ENCODE results near the gene ZNF598. TPM values are rescaled to one million over a fixed set of nuclear protein-coding genes. Genes with fewer than 3 reads are reported as not detected.

The ZNF598 gene
- total and polyA plus RNA-seq, 4 donors, result 2.7 to 28.4 (median 16.2) TPM

DNA sequence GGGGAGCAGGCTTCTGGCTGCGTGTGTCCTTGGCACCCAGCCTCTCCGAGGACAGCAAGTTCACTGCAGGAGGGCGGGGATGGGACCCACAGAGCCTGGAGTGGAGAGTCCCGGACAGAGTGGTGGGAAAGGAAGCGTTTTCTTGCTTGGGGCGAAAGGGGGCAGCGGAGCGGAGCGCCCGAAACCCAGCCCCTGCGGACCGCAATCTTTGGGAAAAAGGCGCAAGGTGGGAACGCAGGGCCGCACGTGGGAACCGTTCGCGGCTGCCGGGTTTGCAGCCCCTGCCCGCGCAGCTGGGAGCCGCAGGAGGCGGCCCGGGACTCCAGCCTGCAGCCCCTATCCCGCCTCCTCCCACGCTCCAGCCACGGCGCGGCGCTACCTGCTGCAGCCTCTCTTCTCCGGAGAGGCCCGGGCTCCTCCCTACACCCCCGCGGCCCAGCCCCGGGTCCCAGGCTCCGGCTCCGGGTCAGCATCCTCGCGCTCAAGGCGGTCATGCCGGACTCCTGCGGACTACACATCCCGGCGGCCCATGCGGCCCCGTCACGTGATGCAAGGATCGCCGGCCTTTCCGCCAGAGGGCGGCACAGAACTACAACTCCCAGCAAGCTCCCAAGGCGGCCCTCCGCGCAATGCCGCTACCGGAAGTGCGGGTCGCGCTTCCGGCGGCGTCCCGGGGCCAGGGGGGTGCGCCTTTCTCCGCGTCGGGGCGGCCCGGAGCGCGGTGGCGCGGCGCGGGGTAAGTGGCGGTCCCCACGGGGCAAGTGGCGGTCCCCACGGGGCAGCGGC is 37.9 kb upstream of the ZNF598 start, which contains the start of the genes NTHL1 and TSC2:
Gene NTHL1 (minus strand): TSS at position 505 of the 786 bp plus-strand sequence. CDS start 11 bp downstream, at position 494.
Gene TSC2 (plus strand): TSS at position 656 of the 786 bp plus-strand sequence. CDS start 631 bp downstream, outside the sequence.
- TF ChIP-seq RXRA (IDR thresholded peaks at IDR 0.05) (peak; percentile 59 to 70), RAD21 (IDR thresholded peaks at IDR 0.05) (peak in 1 of 2 donors; percentile 23), TAF1 (conservative IDR thresholded peaks at IDR 0.05) (no peak), YY1 (IDR thresholded peaks at IDR 0.05) (peak; percentile 89), JUND (IDR thresholded peaks at IDR 0.05) (no peak), GABPA (IDR thresholded peaks at IDR 0.05 in 1 of 2, conservative IDR thresholded peaks at IDR 0.05 in 1 of 2) (peak; percentile 81 to 94), SP1 (IDR thresholded peaks at IDR 0.05) (no peak), HNF4G (IDR thresholded peaks at IDR 0.05) (no peak), FOXA1 (IDR thresholded peaks at IDR 0.05) (no peak), HNF4A (conservative IDR thresholded peaks at IDR 0.05) (no peak)
- TF ChIP-seq, protein P1, sequence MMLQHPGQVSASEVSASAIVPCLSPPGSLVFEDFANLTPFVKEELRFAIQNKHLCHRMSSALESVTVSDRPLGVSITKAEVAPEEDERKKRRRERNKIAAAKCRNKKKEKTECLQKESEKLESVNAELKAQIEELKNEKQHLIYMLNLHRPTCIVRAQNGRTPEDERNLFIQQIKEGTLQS (IDR thresholded peaks at IDR 0.05), result no peak
- TF ChIP-seq, protein P2, sequence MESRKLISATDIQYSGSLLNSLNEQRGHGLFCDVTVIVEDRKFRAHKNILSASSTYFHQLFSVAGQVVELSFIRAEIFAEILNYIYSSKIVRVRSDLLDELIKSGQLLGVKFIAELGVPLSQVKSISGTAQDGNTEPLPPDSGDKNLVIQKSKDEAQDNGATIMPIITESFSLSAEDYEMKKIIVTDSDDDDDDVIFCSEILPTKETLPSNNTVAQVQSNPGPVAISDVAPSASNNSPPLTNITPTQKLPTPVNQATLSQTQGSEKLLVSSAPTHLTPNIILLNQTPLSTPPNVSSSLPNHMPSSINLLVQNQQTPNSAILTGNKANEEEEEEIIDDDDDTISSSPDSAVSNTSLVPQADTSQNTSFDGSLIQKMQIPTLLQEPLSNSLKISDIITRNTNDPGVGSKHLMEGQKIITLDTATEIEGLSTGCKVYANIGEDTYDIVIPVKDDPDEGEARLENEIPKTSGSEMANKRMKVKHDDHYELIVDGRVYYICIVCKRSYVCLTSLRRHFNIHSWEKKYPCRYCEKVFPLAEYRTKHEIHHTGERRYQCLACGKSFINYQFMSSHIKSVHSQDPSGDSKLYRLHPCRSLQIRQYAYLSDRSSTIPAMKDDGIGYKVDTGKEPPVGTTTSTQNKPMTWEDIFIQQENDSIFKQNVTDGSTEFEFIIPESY (IDR thresholded peaks at IDR 0.05), result no peak
- TF ChIP-seq, protein P3, sequence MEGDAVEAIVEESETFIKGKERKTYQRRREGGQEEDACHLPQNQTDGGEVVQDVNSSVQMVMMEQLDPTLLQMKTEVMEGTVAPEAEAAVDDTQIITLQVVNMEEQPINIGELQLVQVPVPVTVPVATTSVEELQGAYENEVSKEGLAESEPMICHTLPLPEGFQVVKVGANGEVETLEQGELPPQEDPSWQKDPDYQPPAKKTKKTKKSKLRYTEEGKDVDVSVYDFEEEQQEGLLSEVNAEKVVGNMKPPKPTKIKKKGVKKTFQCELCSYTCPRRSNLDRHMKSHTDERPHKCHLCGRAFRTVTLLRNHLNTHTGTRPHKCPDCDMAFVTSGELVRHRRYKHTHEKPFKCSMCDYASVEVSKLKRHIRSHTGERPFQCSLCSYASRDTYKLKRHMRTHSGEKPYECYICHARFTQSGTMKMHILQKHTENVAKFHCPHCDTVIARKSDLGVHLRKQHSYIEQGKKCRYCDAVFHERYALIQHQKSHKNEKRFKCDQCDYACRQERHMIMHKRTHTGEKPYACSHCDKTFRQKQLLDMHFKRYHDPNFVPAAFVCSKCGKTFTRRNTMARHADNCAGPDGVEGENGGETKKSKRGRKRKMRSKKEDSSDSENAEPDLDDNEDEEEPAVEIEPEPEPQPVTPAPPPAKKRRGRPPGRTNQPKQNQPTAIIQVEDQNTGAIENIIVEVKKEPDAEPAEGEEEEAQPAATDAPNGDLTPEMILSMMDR (IDR thresholded peaks at IDR 0.05; ENCODE audit: low read depth, low read length, missing input control), result peak; percentile 23

DNA sequence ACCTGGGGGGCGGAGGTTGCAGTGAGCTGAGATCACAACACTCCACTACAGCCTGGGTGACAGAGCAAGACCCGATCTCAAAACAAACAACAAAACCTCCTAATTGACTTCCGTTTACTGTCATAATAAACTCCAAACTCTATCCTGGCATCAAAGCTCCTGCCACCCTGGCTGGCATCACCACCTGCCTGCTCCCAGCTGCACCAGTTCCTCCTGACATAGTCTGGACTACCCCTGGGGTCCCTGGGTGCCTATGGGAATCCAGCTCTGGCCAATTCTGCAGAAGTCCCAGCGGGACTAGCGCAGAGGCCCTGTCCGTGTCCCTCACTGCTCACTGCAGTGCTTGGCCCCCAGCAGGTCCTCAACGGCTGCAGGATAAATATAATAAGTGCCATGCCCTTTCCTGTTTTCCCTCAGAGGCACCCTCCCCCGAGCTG is 37.3 kb upstream of the ZNF598 start:
- peak overlapping the region; percentile 65 to 97 (median 89) for H3K4me3 ChIP-seq (ENCODE audit: low read depth in 1 of 3, low read length in 3 of 3)
- peak overlapping the region; percentile 40 to 65 for H3K9ac ChIP-seq (ENCODE audit: low read depth in 1 of 2, low read length in 2 of 2)
- no peaks in the 10 kb centered on the region for H3K9me3 ChIP-seq (ENCODE audit: control insufficient read depth in 4 of 4, low read length in 3 of 4)
- no peaks in the 10 kb centered on the region for H3K27me3 ChIP-seq (ENCODE audit: control insufficient read depth in 4 of 4, insufficient read depth in 4 of 4, low read length in 3 of 4)
- H3K36me3 ChIP-seq (ENCODE audit: control insufficient read depth in 4 of 4, insufficient read depth in 3 of 4, low read depth in 1 of 4, low read length in 3 of 4), result peaks cover 0 to 6% (median 4%) of the 10 kb centered on the region in 4 donors
- DNase-seq (ENCODE audit: low spot score), result no peak
- H3K27ac ChIP-seq (ENCODE audit: low read depth in 1 of 2, low read length in 2 of 2), result peak overlapping the region; percentile 59 to 84
- 13% methylated on average over 8 of the region's 8 CpGs for WGBS
- peaks cover 9 to 50% (median 34%) of the 10 kb centered on the region in 4 donors for H3K4me1 ChIP-seq (ENCODE audit: control insufficient read depth in 4 of 4, insufficient read depth in 4 of 4, low read length in 3 of 4)
- TF ChIP-seq SP1 (IDR thresholded peaks at IDR 0.05) (peak; percentile 62), HNF4G (IDR thresholded peaks at IDR 0.05) (no peak), FOXA2 (IDR thresholded peaks at IDR 0.05) (no peak), RXRA (IDR thresholded peaks at IDR 0.05) (no peak), YY1 (IDR thresholded peaks at IDR 0.05) (no peak), TAF1 (conservative IDR thresholded peaks at IDR 0.05) (peak; percentile 32), RAD21 (IDR thresholded peaks at IDR 0.05) (peak; percentile 17 to 51), NR2F2 (IDR thresholded peaks at IDR 0.05) (peak; percentile 70), FOXA1 (IDR thresholded peaks at IDR 0.05) (no peak), HNF4A (conservative IDR thresholded peaks at IDR 0.05) (peak; percentile 8 to 28), EGR1 (IDR thresholded peaks at IDR 0.05; ENCODE audit: low read depth in 2 of 2) (no peak)
- TF ChIP-seq, protein P1 (IDR thresholded peaks at IDR 0.05), result no peak
- TF ChIP-seq, protein P2 (IDR thresholded peaks at IDR 0.05), result no peak
- TF ChIP-seq, protein P4, sequence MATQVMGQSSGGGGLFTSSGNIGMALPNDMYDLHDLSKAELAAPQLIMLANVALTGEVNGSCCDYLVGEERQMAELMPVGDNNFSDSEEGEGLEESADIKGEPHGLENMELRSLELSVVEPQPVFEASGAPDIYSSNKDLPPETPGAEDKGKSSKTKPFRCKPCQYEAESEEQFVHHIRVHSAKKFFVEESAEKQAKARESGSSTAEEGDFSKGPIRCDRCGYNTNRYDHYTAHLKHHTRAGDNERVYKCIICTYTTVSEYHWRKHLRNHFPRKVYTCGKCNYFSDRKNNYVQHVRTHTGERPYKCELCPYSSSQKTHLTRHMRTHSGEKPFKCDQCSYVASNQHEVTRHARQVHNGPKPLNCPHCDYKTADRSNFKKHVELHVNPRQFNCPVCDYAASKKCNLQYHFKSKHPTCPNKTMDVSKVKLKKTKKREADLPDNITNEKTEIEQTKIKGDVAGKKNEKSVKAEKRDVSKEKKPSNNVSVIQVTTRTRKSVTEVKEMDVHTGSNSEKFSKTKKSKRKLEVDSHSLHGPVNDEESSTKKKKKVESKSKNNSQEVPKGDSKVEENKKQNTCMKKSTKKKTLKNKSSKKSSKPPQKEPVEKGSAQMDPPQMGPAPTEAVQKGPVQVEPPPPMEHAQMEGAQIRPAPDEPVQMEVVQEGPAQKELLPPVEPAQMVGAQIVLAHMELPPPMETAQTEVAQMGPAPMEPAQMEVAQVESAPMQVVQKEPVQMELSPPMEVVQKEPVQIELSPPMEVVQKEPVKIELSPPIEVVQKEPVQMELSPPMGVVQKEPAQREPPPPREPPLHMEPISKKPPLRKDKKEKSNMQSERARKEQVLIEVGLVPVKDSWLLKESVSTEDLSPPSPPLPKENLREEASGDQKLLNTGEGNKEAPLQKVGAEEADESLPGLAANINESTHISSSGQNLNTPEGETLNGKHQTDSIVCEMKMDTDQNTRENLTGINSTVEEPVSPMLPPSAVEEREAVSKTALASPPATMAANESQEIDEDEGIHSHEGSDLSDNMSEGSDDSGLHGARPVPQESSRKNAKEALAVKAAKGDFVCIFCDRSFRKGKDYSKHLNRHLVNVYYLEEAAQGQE (IDR thresholded peaks at IDR 0.05), result no peak
- TF ChIP-seq, protein P5, sequence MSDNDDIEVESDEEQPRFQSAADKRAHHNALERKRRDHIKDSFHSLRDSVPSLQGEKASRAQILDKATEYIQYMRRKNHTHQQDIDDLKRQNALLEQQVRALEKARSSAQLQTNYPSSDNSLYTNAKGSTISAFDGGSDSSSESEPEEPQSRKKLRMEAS (IDR thresholded peaks at IDR 0.05), result no peak

More for the DNA sequence above, 37.9 kb upstream of the ZNF598 start, which contains the start of the genes NTHL1 and TSC2:
- Histone ChIP-seq H3K9ac (ENCODE audit: low read depth in 1 of 2, low read length in 2 of 2) (peak within 1 kb of the TSS; percentile 58 to 65), H3K36me3 (ENCODE audit: control insufficient read depth in 4 of 4, insufficient read depth in 3 of 4, low read depth in 1 of 4, low read length in 3 of 4) (peaks cover 0 to 12% (median 7%) of the 10 kb centered on the region in 4 donors), H3K27me3 (ENCODE audit: control insufficient read depth in 4 of 4, insufficient read depth in 4 of 4, low read length in 3 of 4) (no peaks in the 10 kb centered on the region), H3K4me3 (ENCODE audit: low read depth in 1 of 3, low read length in 3 of 3) (peak within 1 kb of the TSS; percentile 65 to 97 (median 89)), H3K4me1 (ENCODE audit: control insufficient read depth in 4 of 4, insufficient read depth in 4 of 4, low read length in 3 of 4) (peaks cover 4 to 44% (median 29%) of the 10 kb centered on the region in 4 donors), H3K27ac (ENCODE audit: low read depth in 1 of 2, low read length in 2 of 2) (peak within 1 kb of the TSS; percentile 59 to 84), H3K9me3 (ENCODE audit: control insufficient read depth in 4 of 4, low read length in 3 of 4) (no peaks in the 10 kb centered on the region)
- DNase-seq (ENCODE audit: low spot score), result peak; percentile 96
- WGBS, result under 1% methylated on average over 81 of the region's 81 CpGs
